Measurements from ENCODE around the gene CTNNBIP1. TPM values are rescaled to one million over a fixed set of nuclear protein-coding genes. Genes with fewer than 3 reads are reported as not detected.

Gene CTNNBIP1
- total RNA-seq, 1 donor from 2014 or later: 75.5 TPM

GRCh38 chr1:9842781-9843575, 67.1 kb downstream of the CTNNBIP1 start:
- no peak for DNase-seq (ENCODE audit: low read depth, low spot score)
- no peak overlapping the region for H3K27ac Mint-ChIP-seq (ENCODE audit: unreplicated experiment)
- no peak overlapping the region for H3K4me3 Mint-ChIP-seq
- TF ChIP-seq, protein P1, sequence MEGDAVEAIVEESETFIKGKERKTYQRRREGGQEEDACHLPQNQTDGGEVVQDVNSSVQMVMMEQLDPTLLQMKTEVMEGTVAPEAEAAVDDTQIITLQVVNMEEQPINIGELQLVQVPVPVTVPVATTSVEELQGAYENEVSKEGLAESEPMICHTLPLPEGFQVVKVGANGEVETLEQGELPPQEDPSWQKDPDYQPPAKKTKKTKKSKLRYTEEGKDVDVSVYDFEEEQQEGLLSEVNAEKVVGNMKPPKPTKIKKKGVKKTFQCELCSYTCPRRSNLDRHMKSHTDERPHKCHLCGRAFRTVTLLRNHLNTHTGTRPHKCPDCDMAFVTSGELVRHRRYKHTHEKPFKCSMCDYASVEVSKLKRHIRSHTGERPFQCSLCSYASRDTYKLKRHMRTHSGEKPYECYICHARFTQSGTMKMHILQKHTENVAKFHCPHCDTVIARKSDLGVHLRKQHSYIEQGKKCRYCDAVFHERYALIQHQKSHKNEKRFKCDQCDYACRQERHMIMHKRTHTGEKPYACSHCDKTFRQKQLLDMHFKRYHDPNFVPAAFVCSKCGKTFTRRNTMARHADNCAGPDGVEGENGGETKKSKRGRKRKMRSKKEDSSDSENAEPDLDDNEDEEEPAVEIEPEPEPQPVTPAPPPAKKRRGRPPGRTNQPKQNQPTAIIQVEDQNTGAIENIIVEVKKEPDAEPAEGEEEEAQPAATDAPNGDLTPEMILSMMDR (conservative IDR thresholded peaks at IDR 0.05): no peak
- H3K4me1 Mint-ChIP-seq: peaks cover 12% of the 10 kb centered on the region
- no peaks in the 10 kb centered on the region for H3K36me3 Mint-ChIP-seq (ENCODE audit: low read depth)
- H3K9me3 Mint-ChIP-seq: no peaks in the 10 kb centered on the region
- H3K27me3 Mint-ChIP-seq (ENCODE audit: low read depth): no peaks in the 10 kb centered on the region

GRCh38 chr1:9842073-9842711, 67.9 kb downstream of the CTNNBIP1 start:
- Mint-ChIP-seq H3K27me3 (ENCODE audit: low read depth) (no peaks in the 10 kb centered on the region), H3K27ac (ENCODE audit: unreplicated experiment) (no peak overlapping the region), H3K4me3 (no peak overlapping the region), H3K9me3 (no peaks in the 10 kb centered on the region), H3K4me1 (peaks cover 16% of the 10 kb centered on the region), H3K36me3 (ENCODE audit: low read depth) (no peaks in the 10 kb centered on the region)
- TF ChIP-seq, protein P1 (conservative IDR thresholded peaks at IDR 0.05): no peak
- DNase-seq (ENCODE audit: low read depth, low spot score): no peak

- Mint-ChIP-seq H3K4me3 (no peak overlapping the region), H3K4me1 (peaks cover 23% of the 10 kb centered on the region)
Measured at GRCh38 chr1:9841460-9841859, 68.6 kb downstream of the CTNNBIP1 start.

DNA sequence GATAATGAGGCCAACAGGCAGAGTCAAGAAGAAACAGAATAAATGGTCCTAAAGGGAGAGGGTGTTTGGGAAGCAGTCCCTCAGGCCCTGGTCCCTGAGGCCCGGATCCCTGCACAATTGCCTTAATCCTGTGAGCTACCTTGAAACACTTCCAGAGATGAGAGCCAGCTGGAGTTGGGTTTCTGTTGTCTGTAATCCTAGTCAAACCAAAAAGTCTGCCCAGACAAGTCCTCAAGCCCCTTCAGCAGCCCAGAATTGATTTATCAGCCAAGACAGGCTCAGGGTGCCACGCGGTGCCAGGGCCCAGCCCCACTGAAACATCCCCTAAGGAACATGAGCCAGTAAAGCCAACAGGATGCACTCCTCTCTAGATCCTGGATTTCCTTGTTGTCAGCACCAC, 69.9 kb downstream of the CTNNBIP1 start:
- Mint-ChIP-seq H3K27me3 (ENCODE audit: low read depth) (no peaks in the 10 kb centered on the region), H3K4me1 (peaks cover 31% of the 10 kb centered on the region), H3K27ac (ENCODE audit: unreplicated experiment) (no peak overlapping the region), H3K9me3 (no peaks in the 10 kb centered on the region), H3K4me3 (no peak overlapping the region), H3K36me3 (ENCODE audit: low read depth) (no peaks in the 10 kb centered on the region)
- TF ChIP-seq, protein P1 (conservative IDR thresholded peaks at IDR 0.05): no peak
- DNase-seq (ENCODE audit: low read depth, low spot score): no peak

More at GRCh38 chr1:9841460-9841859, 68.6 kb downstream of the CTNNBIP1 start:
- TF ChIP-seq, protein P1 (conservative IDR thresholded peaks at IDR 0.05): no peak
- Mint-ChIP-seq H3K27ac (ENCODE audit: unreplicated experiment) (no peak overlapping the region), H3K36me3 (ENCODE audit: low read depth) (no peaks in the 10 kb centered on the region), H3K9me3 (no peaks in the 10 kb centered on the region), H3K27me3 (ENCODE audit: low read depth) (no peaks in the 10 kb centered on the region)
- no peak for DNase-seq (ENCODE audit: low read depth, low spot score)

DNA sequence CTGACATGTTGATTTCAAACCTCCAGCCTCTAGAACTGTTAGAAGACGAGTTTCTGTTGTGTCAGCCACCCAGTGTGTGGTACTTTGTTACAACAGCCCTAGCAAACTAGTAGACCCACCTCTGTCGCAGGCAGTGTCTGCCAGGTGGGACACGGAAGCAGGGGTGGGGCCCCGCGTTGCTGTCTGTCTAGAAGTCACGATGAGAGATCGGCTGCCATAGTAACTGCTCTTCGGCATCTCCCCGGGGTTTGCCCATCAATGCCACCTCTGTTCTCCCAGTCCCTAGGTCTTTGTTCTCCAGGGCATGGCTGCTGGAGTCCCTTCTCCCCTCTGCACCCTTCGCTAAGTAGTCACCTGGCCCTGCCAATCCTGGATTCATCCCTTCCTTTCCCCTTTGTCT, 71.1 kb downstream of the CTNNBIP1 start:
- no peak for DNase-seq (ENCODE audit: low read depth, low spot score)
- no peak overlapping the region for H3K4me3 Mint-ChIP-seq
- no peaks in the 10 kb centered on the region for H3K9me3 Mint-ChIP-seq
- H3K27me3 Mint-ChIP-seq (ENCODE audit: low read depth): no peaks in the 10 kb centered on the region
- TF ChIP-seq, protein P1 (conservative IDR thresholded peaks at IDR 0.05): no peak
- H3K4me1 Mint-ChIP-seq: peaks cover 32% of the 10 kb centered on the region
- no peaks in the 10 kb centered on the region for H3K36me3 Mint-ChIP-seq (ENCODE audit: low read depth)
- H3K27ac Mint-ChIP-seq (ENCODE audit: unreplicated experiment): no peak overlapping the region

Data from neural crest cell (in vitro differentiated cells).